Measurements from ENCODE around the gene ATG16L2. TPM values are rescaled to one million over a fixed set of nuclear protein-coding genes. Genes with fewer than 3 reads are reported as not detected.

ATG16L2 gene
- total and polyA plus RNA-seq, 9 of the 15 experiments (the other 6 are each of a cell fraction or from before 2014, with no cell fraction given): 0.18 to 11.2 (median 6.2) TPM

- TF ChIP-seq, protein P1, sequence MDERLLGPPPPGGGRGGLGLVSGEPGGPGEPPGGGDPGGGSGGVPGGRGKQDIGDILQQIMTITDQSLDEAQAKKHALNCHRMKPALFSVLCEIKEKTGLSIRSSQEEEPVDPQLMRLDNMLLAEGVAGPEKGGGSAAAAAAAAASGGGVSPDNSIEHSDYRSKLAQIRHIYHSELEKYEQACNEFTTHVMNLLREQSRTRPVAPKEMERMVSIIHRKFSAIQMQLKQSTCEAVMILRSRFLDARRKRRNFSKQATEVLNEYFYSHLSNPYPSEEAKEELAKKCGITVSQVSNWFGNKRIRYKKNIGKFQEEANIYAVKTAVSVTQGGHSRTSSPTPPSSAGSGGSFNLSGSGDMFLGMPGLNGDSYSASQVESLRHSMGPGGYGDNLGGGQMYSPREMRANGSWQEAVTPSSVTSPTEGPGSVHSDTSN (CRISPR knock-in tag; IDR thresholded peaks at IDR 0.05; ENCODE audit: low read depth): no peak
- TF ChIP-seq, protein P1 (tag; conservative IDR thresholded peaks at IDR 0.05; ENCODE audit: low read depth): peak; percentile 5; the same call in 1 of the 2 replicates
- TF ChIP-seq TOE1 (IDR thresholded peaks at IDR 0.05; ENCODE audit: borderline replicate concordance): peak; percentile 52; the same call in 1 of the 2 replicates
- TF ChIP-seq TOE1 (CRISPR knock-in tag; IDR thresholded peaks at IDR 0.05; ENCODE audit: borderline replicate concordance, low read depth): no peak
- peak; percentile 61; the same call in 1 of the 2 replicates for TF ChIP-seq KLF13 (tag; IDR thresholded peaks at IDR 0.05; ENCODE audit: borderline replicate concordance, low read depth)
- peak; percentile 12; the same call in 1 of the 2 replicates for TF ChIP-seq ZNF263 (CRISPR knock-in tag; IDR thresholded peaks at IDR 0.05; ENCODE audit: borderline replicate concordance)
- peak; percentile 62 for TF ChIP-seq NFYB (IDR thresholded peaks at IDR 0.05; ENCODE audit: extremely low read depth, insufficient read length)
- TF ChIP-seq ATF1 (CRISPR knock-in tag; IDR thresholded peaks at IDR 0.05): no peak
- peak; percentile 45; the same call in 1 of the 2 replicates for TF ChIP-seq ATF1 (tag; IDR thresholded peaks at IDR 0.05)
- peak; percentile 49; the same call in 1 of the 2 replicates for TF ChIP-seq PHF8 (IDR thresholded peaks at IDR 0.05; ENCODE audit: borderline replicate concordance, low read length)
- TF ChIP-seq BCLAF1 (IDR thresholded peaks at IDR 0.05; ENCODE audit: borderline replicate concordance in 1 of 2, control insufficient read depth in 1 of 2, low read depth in 2 of 2, low read length in 1 of 2): no peak
- peak; percentile 58 for TF ChIP-seq POLR2A (conservative IDR thresholded peaks at IDR 0.05)
- peak; percentile 72; the same call in 1 of the 2 replicates for TF ChIP-seq CUX1 (CRISPR knock-in tag; IDR thresholded peaks at IDR 0.05)
- peak; percentile 60; the same call in 1 of the 2 replicates for TF ChIP-seq CTBP1 (IDR thresholded peaks at IDR 0.05; ENCODE audit: borderline replicate concordance)
These were observed 26.8 kb upstream of the ATG16L2 start (continued) for GRCh38 chr11:72787216-72788104.

All from K562 (cell line).